ENCODE data around the gene IGF1R.

Gene IGF1R

DNA sequence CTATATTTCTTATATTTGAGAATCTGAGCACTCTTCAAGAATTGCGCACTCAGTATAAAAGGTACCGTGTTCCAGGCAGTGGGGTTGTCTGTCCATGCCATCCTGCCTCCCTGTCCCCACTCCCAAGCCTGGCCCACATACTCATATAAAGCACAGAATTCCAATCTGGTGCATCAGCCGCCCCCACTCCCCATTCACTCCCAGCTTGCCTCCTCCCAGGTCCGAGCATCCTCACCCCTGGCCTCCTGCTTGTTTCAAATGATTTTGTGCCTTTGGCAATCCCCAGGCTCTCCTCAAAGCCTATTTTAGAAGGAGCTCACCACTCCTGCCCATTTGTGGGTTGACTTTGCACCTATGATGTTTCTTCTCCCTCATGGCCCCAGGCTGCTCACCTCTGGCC is 22.2 kb upstream of the IGF1R start:
- no peaks in the 10 kb centered on the region for H3K4me1 Mint-ChIP-seq

DNA sequence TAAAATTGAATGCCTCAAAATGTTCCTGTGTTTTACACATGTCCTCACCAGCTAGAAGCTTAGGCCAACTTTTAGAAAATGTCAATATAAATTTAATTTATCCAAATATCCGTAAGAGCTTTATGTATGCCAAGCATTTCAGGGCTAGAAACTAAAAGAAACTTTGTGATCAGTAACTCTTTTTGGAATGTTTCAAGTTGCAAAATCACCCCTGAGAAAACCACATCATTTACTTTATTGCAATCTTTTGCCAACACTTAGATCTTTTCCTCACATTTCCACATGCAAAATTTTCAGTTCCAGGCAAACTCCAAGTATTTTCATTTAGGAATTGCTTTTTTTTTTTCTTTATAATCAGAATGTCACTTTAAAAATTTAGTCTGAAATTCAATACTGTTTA is 20.1 kb upstream of the IGF1R start:
- Mint-ChIP-seq H3K36me3 (no peaks in the 10 kb centered on the region), H3K4me3 (no peak overlapping the region), H3K4me1 (no peaks in the 10 kb centered on the region), H3K27ac (no peak overlapping the region), H3K9me3 (no peaks in the 10 kb centered on the region)
- DNase-seq (ENCODE audit: low spot score in 2 of 2) (no peak), ATAC-seq (no peak)

More for the DNA sequence above, 22.2 kb upstream of the IGF1R start:
- H3K9me3 Mint-ChIP-seq, result no peaks in the 10 kb centered on the region
- no peak overlapping the region for H3K27ac Mint-ChIP-seq
- no peak for ATAC-seq
- no peak overlapping the region for H3K4me3 Mint-ChIP-seq
- peak in 1 of 2 donors; percentile 44 for DNase-seq (ENCODE audit: low spot score in 2 of 2)
- H3K36me3 Mint-ChIP-seq, result no peaks in the 10 kb centered on the region

DNA sequence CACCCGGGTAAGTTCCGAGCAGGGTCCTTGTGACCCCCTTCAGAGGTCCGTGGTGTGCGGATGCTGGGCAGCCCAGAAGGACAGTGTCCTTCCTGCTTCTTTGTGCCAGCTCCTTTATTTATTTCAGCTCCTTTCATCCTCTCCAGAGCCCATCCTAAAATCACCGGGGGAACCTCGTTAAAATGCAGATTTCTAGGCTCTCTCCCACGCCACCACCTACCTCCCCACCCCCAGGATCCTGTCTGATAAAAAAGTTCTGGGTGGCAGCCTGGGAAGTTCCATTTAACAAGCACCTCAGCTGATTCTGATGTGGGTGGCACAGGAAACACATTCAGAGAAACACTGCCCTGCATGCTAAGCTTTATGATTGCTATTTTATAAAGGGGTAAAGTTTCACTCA is 12.5 kb upstream of the IGF1R start:
- Mint-ChIP-seq H3K4me1 (no peaks in the 10 kb centered on the region), H3K4me3 (no peak overlapping the region), H3K27ac (no peak overlapping the region), H3K36me3 (no peaks in the 10 kb centered on the region), H3K9me3 (no peaks in the 10 kb centered on the region)
- ATAC-seq (no peak), DNase-seq (ENCODE audit: low spot score in 2 of 2) (no peak)

DNA sequence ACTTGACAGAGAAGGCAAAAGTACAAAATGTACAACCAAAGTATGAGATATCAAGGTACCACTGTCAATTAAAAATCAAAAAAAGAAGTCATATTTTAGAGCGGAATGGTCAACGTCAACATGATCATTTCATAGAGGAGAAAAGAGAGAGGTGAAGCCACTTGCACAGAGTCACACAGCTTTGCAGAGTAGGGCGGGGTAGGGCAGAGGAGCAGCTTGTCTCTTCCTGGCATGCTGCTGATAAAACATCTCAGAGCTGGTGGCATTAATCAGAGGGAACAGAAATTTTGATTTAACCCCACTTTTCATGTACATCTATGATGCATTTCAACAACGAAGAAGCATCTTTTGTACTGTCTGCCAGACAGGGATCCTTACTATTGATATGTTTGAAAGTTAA is 5.2 kb upstream of the IGF1R start:
- Mint-ChIP-seq H3K27ac (no peak overlapping the region), H3K36me3 (no peaks in the 10 kb centered on the region), H3K9me3 (no peaks in the 10 kb centered on the region), H3K4me3 (no peak overlapping the region), H3K4me1 (peaks cover 4% of the 10 kb centered on the region)
- no peak for DNase-seq (ENCODE audit: low spot score in 2 of 2)
- no peak for ATAC-seq

DNA sequence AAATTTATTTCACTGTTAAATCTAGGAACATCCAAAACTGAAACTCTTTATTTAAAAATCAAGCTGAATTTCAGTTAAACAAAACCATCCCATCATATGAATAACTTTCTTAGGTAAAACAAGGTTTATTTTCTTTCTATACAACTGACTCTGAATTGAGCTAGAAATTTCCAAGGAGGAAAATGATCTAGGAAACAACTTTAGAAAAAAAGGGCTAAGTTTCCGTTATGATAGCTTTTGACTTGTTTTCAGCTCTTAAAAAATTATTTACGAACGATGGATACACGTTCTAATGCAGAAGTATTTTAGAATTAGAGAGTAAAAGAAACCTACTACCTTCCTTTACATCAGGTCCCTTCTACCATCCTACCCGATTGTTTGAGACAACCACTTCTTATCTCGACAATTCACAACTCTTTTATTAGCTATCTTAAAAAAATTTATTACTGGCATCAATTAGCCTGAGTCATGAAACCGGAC is 1.8 kb upstream of the IGF1R start:
- ATAC-seq, result no peak
- H3K9me3 Mint-ChIP-seq, result no peaks in the 10 kb centered on the region
- no peak overlapping the region for H3K27ac Mint-ChIP-seq
- peaks cover 18% of the 10 kb centered on the region for H3K4me1 Mint-ChIP-seq
- peaks cover 13% of the 10 kb centered on the region for H3K36me3 Mint-ChIP-seq
- DNase-seq (ENCODE audit: low spot score in 2 of 2), result no peak
- peak overlapping the region; percentile 78 for H3K4me3 Mint-ChIP-seq

DNA sequence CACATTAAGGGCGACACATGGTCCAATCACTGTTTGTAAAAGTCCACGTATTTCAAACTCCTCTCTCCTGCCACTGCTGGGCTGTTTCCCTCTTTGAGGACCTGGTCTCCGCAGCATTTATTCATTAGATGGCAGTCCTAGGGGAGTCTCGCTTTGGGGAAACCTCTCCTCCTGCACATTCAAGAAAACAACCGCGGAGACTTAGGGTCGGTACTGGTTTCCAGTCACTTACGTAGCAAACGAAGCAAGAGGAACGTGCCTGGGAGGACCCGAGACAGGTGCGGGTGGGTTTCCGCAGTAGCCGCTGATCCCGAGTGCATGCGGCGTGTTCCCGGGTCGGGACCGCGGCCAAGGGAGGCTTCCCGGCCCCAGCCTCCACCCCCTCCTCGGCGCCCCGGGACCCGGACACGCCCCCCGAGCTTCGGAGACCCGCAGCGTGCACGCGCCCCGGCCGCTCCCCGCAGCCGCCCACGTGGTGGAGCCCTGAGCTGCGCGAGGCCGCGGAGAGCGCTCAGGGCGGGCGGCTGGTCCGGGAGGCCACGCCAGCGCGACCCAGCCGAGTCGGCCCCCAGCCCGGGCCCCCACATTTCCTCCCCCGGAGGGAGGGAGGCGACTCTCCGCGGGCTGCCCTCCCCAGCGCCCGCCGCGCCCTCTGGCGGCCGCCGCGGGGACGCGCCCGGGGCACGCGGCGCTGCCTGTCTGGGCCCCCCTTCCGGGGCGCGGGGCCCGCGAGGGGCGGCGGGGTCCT is 1.1 kb upstream of the IGF1R start:
- peaks cover 13% of the 10 kb centered on the region for H3K36me3 Mint-ChIP-seq
- H3K27ac Mint-ChIP-seq, result no peak overlapping the region
- H3K4me1 Mint-ChIP-seq, result peaks cover 21% of the 10 kb centered on the region
- H3K9me3 Mint-ChIP-seq, result no peaks in the 10 kb centered on the region
- H3K4me3 Mint-ChIP-seq, result peak overlapping the region; percentile 78
- peak; percentile 67 for ATAC-seq
- peak; percentile 51 to 67 for DNase-seq (ENCODE audit: low spot score in 2 of 2)

DNA sequence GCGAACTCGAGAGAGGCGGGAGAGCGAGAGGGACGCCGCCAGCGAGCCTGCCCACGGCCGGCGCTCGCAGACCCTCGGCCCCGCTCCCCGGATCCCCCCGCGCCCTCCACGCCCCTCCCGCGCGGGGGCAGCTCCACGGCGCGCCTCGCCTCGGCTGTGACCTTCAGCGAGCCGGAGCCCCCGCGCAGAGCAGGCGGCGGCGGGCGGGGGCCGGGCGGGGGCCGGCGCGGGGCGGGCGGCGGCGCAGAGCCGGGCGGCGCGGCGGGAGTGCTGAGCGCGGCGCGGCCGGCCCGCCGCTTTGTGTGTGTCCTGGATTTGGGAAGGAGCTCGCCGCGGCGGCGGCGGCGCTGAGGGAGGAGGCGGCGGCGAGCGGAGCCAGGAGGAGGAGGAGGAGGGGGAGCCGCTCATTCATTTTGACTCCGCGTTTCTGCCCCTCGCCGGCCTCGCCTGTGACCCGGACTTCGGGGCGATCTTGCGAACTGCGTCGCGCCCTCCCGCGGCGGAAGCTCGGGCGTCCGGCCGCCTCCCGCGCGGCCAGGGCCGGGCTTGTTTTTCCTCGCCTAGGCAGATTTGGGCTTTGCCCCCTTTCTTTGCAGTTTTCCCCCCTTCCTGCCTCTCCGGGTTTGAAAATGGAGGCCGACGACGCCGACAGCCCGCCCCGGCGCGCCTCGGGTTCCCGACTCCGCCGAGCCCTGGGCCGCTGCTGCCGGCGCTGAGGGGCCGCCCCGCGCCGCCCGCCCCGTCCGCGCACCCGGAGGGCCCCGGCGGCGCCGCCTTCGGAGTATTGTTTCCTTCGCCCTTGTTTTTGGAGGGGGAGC is 524 bp downstream of the IGF1R start:
- Mint-ChIP-seq H3K4me1 (peaks cover 26% of the 10 kb centered on the region), H3K9me3 (no peaks in the 10 kb centered on the region), H3K36me3 (peaks cover 13% of the 10 kb centered on the region), H3K27ac (peak overlapping the region; percentile 60), H3K4me3 (peak overlapping the region; percentile 78)
- ATAC-seq (peak; percentile 25), DNase-seq (ENCODE audit: low spot score in 2 of 2) (peak in 1 of 2 donors; percentile 57)

DNA sequence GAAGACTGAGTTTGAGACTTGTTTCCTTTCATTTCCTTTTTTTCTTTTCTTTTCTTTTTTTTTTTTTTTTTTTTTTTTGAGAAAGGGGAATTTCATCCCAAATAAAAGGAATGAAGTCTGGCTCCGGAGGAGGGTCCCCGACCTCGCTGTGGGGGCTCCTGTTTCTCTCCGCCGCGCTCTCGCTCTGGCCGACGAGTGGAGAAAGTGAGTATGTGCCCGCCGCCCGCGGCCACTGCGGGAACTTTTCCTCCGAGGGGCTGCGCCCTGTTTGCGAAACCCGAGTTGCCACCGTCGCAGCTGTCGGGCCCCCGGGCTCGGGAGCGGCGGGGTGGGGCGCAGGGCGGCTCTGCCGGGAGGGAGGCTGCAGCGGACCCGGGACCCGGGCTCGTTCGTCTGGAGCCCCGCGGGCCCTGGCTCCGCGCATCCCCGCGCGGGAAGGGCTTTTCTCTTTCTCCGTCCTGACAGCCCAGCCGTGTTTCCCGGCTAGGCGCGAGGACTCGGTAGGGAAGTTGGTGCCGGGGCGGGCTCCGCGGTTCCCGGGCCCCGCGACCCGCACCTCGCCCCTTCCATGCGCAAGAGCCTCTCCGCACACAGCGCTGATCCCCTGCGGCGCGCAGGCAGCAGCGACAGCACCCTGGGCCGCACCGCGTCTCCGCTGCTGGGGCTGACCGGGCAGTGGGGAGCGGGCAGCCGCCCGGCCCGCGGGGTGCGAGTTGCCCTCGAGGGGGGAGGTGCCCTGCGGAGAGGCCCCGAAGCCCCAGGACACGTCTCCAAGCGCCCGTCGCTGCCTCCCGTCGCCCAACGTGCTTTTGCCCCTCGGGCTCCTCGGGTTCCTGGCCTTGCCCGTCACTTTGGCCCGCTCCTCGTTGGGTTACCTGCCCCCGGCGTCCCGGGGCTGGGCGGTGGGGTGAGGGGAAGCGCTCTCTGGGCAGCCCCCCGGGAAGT is 1.4 kb downstream of the IGF1R start:
- H3K4me3 Mint-ChIP-seq, result peak overlapping the region; percentile 78
- H3K4me1 Mint-ChIP-seq, result peaks cover 30% of the 10 kb centered on the region
- DNase-seq (ENCODE audit: low spot score in 2 of 2) (peak in 1 of 2 donors; percentile 50), ATAC-seq (no peak)
- no peaks in the 10 kb centered on the region for H3K9me3 Mint-ChIP-seq
- peaks cover 13% of the 10 kb centered on the region for H3K36me3 Mint-ChIP-seq
- H3K27ac Mint-ChIP-seq, result peak overlapping the region; percentile 60

DNA sequence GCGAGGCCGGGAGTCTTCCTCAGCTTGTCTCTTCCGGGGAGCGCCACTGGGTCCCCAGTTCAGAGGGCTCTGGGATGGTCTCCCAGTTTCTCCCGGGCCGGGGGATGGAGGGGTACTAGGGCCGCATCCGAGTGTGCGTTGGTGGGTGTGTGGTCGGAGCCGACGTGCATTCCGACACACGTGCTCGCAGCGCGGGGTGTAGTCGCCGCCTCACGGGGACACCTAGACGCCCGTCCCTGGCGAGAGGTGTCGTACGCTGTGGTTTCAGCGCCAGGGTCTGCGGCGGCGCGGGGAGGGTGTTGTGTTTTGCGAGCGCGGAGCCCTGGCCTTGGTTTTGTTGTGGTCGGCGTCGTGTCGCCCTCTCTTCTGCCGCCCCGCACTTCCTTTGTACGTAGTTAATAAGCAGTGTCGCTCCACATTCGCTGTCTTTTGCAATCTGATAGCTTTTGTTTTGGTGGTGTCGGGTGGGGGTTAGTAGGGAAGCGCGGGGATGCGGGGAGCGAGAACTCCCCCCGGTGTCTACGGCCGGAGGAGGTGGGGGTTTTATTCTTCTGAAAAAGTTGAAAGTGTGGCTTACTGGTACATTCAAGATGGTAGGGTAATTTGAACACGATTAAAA is 2.2 kb downstream of the IGF1R start:
- Mint-ChIP-seq H3K4me3 (peak overlapping the region; percentile 78), H3K4me1 (peaks cover 30% of the 10 kb centered on the region), H3K27ac (peak overlapping the region; percentile 60), H3K36me3 (peaks cover 13% of the 10 kb centered on the region), H3K9me3 (no peaks in the 10 kb centered on the region)
- DNase-seq (ENCODE audit: low spot score in 2 of 2) (no peak), ATAC-seq (no peak)

DNA sequence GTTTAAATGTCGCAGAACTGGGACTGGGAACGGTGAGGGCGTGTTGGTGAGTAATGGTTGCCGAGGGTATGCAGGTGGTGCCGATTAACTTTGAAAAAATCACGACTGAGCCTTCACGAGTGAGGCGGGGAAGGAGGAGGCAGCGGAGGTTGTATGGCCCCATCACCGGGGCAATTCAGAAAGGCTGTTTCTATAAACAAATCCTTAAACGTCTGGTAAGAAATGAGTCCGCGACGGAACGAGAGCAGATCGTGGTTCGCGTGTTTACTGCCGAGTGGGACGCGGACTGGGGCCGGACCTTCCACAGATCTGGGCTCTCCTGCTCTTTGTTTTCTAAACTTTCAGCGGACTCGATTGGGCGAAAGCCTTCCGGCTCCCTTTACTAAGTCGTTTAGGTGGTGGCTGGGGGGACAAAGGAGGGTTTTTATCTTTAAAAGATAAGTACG is 2.7 kb downstream of the IGF1R start:
- DNase-seq (ENCODE audit: low spot score in 2 of 2), result no peak
- ATAC-seq, result no peak

DNA sequence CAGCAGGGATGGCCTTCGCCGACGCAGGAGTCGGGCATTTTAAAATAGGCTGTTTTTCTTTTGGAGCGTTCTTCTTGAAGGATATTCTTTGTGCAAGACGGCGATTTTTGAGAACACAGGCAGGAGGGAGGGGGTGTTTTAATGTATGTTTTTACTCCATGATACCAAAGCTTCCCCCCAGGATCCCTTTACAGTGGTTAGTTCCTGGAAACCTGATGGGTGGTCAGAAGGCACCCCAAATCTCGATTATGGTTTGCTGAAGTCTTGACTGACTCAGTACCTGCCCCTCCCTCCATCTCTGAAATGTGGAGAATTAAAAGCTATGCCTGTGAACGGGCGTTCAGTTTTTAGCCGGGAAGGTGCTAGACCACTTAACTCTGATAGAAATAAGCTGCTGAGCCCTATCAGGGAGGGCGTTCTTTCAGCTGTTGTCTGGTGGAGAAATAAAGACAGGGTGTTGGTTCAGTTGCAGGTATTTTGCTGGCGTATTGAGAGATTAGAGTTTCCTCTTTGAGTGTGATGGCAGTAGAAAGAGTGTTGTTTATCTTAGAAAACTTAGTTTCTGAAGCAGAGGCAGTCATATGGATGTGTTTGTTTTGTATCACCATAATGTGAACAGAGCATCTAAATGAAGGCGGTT is 3.4 kb downstream of the IGF1R start:
- DNase-seq (ENCODE audit: low spot score in 2 of 2) (no peak), ATAC-seq (no peak)
- Mint-ChIP-seq H3K4me3 (peak overlapping the region; percentile 78), H3K36me3 (peaks cover 13% of the 10 kb centered on the region), H3K27ac (no peak overlapping the region), H3K4me1 (peaks cover 30% of the 10 kb centered on the region), H3K9me3 (no peaks in the 10 kb centered on the region)

More for the DNA sequence above, 2.7 kb downstream of the IGF1R start:
- Mint-ChIP-seq H3K27ac (peak overlapping the region; percentile 60), H3K4me1 (peaks cover 30% of the 10 kb centered on the region), H3K9me3 (no peaks in the 10 kb centered on the region), H3K4me3 (peak overlapping the region; percentile 78), H3K36me3 (peaks cover 13% of the 10 kb centered on the region)

DNA sequence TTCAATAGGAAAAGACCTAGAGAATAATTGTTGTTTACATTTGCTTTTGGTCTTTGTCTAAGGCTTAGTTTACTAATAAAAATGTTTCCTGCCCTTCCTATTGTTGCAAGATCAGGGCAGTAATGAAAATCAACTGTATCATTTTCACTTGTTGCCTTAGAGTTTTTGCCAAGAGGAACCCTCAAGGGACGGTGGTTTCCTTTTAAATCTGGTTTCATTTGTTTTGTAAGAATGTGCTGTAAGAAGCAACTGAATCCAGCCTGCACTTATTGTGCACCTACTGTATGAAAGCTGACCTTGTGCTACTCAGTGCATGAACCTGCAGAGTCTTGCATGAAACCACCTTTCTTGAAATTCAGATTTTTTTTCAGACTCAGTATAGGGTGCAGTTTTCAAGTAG is 5.3 kb downstream of the IGF1R start:
- Mint-ChIP-seq H3K4me1 (peaks cover 26% of the 10 kb centered on the region), H3K4me3 (no peak overlapping the region), H3K9me3 (no peaks in the 10 kb centered on the region), H3K36me3 (peaks cover 13% of the 10 kb centered on the region), H3K27ac (no peak overlapping the region)
- DNase-seq (ENCODE audit: low spot score in 2 of 2) (no peak), ATAC-seq (no peak)

DNA sequence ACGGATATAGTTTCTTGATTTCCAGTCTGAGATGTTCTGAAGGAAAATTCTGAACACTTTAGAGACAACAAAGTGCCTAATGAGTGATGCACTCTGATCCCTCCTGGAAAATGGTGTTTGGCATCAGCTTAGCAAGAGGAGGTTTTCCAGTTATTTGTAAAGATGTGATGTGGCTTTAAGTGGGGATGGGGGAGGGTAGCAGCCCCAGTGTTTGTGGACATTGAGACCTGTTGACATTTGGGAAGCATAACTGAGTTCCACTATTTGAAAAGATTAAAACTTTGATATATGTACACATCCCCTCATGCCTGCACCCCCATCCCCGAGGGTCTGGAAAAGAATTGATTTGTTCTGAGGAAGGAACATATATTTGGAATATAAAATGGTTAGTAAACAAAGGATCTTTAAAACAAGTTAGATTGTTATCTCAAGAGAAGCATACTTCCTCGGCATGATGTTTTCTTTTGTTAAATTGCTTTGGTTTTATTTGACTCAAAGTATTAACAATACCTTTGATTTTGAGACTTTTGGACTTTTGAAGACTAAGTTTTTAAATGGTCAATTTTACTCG is 6.5 kb downstream of the IGF1R start:
- Mint-ChIP-seq H3K27ac (no peak overlapping the region), H3K9me3 (no peaks in the 10 kb centered on the region), H3K4me3 (no peak overlapping the region), H3K4me1 (peaks cover 26% of the 10 kb centered on the region), H3K36me3 (peaks cover 8% of the 10 kb centered on the region)
- DNase-seq (ENCODE audit: low spot score in 2 of 2), result no peak
- no peak for ATAC-seq

DNA sequence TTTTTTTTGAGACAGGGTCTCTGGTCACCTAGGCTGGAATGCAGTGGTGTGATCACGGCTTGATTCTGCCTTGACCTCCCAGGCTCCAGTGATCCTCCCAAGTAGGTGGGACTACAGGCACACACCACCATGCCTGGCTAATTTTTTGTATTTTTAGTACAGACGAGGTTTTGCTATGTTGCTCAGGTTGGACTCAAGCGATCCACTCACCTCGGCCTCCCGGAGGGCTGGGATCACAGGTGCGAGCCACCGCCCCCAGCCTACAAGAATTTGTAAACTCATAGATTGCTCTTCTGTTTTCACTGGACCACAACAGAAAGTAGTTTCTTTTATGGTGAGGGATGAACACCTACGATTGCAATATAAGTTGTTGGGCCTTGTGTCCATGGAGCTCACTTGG is 7.4 kb downstream of the IGF1R start:
- ATAC-seq, result no peak
- H3K27ac Mint-ChIP-seq, result no peak overlapping the region
- peaks cover 20% of the 10 kb centered on the region for H3K4me1 Mint-ChIP-seq
- no peaks in the 10 kb centered on the region for H3K9me3 Mint-ChIP-seq
- DNase-seq (ENCODE audit: low spot score in 2 of 2), result no peak
- H3K4me3 Mint-ChIP-seq, result no peak overlapping the region
- peaks cover 5% of the 10 kb centered on the region for H3K36me3 Mint-ChIP-seq
